Neural progenitor cell (in vitro differentiated cells): ENCODE data around the gene TMUB2.

Experiments used
- CTCF ChIP-seq: fragments of 200-600 bp; sonication (generic); IDR thresholded peaks from 2 replicates; pipeline ENCODE4 v1.5.1; 2017; ENCODE audit warnings: antibody characterized with exemption, mild to moderate bottlenecking
- EZH2 ChIP-seq: fragments of 200-600 bp; sonication (generic); IDR thresholded peaks from 2 replicates; pipeline ENCODE4 v1.6.1; 2017; ENCODE audit warnings: antibody characterized with exemption, mild to moderate bottlenecking, moderate library complexity
- EZH2phosphoT487 ChIP-seq: fragments of 200-600 bp; sonication (generic); IDR thresholded peaks from 2 replicates; pipeline ENCODE4 v1.6.1; 2017; ENCODE audit warnings: antibody characterized with exemption

GRCh38 chr17:44214230-44214494, 27.4 kb downstream of the TMUB2 start:
- TF ChIP-seq EZH2 (no peak), CTCF (no peak), EZH2phosphoT487 (no peak)
